IMR-90 (cell line): Measurements from ENCODE around the gene BRAF. TPM values are rescaled to one million over a fixed set of nuclear protein-coding genes. Genes with fewer than 3 reads are reported as not detected.

Experiments used
- ATAC-seq: fragments of 200-7000 bp; cut with Tn5 transposase; 2 replicates; pipeline ENCODE4 v1.9.1; 2020; ENCODE audit warnings: low read depth, mild to moderate bottlenecking, moderate library complexity
- BruUV-seq: library from RNA; stranded (reverse); fragments of 400-500 nt; replicated peaks from 2 replicates; lab custom pipeline; 2021; lab: Mats Ljungman, UMichigan
- CTCF ChIA-PET: fragments of 300-600 bp; formaldehyde crosslinking; extraction: SDS; loops from one replicate; lab custom pipeline; 2021; ENCODE audit warnings: antibody characterized with exemption; lab: Yijun Ruan, JAX
- POLR2A ChIA-PET: fragments of 300-600 bp; sonication (Branson Sonifier 250); formaldehyde crosslinking; loops from one replicate; lab custom pipeline; 2022; ENCODE audit warnings: antibody characterized with exemption; ENCODE audit not compliant: unreplicated experiment; lab: Charles Lee
- DNase-seq: peaks from one replicate; pipeline ENCODE4 v3.0.0; 2013
- H2AFZ ChIP-seq: replicated peaks from 2 replicates; pipeline ENCODE3; 2013; ENCODE audit warnings: low read length, mild to moderate bottlenecking; ENCODE audit not compliant: poor library complexity
- H2AK5ac ChIP-seq: 2 replicates; pipeline ENCODE4 v1.6.1; 2013; ENCODE audit warnings: low read depth, low read length, inconsistent platforms
- H2AK9ac ChIP-seq: replicated peaks from 2 replicates; pipeline ENCODE3; 2013; ENCODE audit warnings: mild to moderate bottlenecking, low read depth, low read length, moderate library complexity; ENCODE audit not compliant: poor library complexity
- H2BK120ac ChIP-seq: 2 replicates; pipeline ENCODE4 v1.6.1; 2013; ENCODE audit warnings: low read depth, low read length, inconsistent platforms
- H2BK15ac ChIP-seq: 3 replicates; pipeline ENCODE4 v1.6.1; 2013; ENCODE audit warnings: low read depth, low read length, inconsistent platforms
- H2BK20ac ChIP-seq: 2 replicates; pipeline ENCODE4 v1.6.1; 2013; ENCODE audit warnings: low read depth, mild to moderate bottlenecking, inconsistent platforms, low read length, moderate library complexity
- H2BK5ac ChIP-seq: 2 replicates; pipeline ENCODE4 v1.6.1; 2013; ENCODE audit warnings: mild to moderate bottlenecking, low read depth, low read length, inconsistent platforms; ENCODE audit not compliant: poor library complexity, severe bottlenecking
- H3K14ac ChIP-seq: replicated peaks from 2 replicates; pipeline ENCODE4 v1.6.1; 2013; ENCODE audit warnings: low read depth, low read length, inconsistent platforms
- H3K18ac ChIP-seq: 2 replicates; pipeline ENCODE4 v1.6.1; 2013; ENCODE audit warnings: low read depth, low read length, control low read depth
- H3K23ac ChIP-seq: 2 replicates; pipeline ENCODE4 v1.6.1; 2013; ENCODE audit warnings: low read depth, low read length, inconsistent platforms
- H3K27ac ChIP-seq: 2 replicates; pipeline ENCODE4 v1.5.1; 2013; ENCODE audit warnings: mild to moderate bottlenecking, control low read depth, low read length; ENCODE audit not compliant: insufficient read depth
- H3K27me3 ChIP-seq: 2 replicates; pipeline ENCODE4 v1.6.1; 2013; ENCODE audit warnings: low read length; ENCODE audit not compliant: control insufficient read depth, insufficient read depth
- H3K36me3 ChIP-seq: 2 replicates; pipeline ENCODE4 v1.6.1; 2013; ENCODE audit warnings: low read length, mixed read lengths; ENCODE audit not compliant: control insufficient read depth, insufficient read depth
- H3K4ac ChIP-seq: 2 replicates; pipeline ENCODE4 v1.6.1; 2013; ENCODE audit warnings: low read depth, low read length, inconsistent platforms
- H3K4me1 ChIP-seq: 2 replicates; pipeline ENCODE4 v1.6.1; 2013; ENCODE audit warnings: low read length, mixed read lengths; ENCODE audit not compliant: control insufficient read depth, insufficient read depth
- H3K4me2 ChIP-seq: 2 replicates; pipeline ENCODE4 v1.6.1; 2013; ENCODE audit warnings: low read depth, mild to moderate bottlenecking, control low read depth, low read length, moderate library complexity
- H3K4me3 ChIP-seq: 2 replicates; pipeline ENCODE4 v1.5.1; 2013; ENCODE audit warnings: low read depth, mild to moderate bottlenecking, control low read depth, low read length, moderate library complexity; ENCODE audit not compliant: insufficient read depth
- H3K56ac ChIP-seq: 2 replicates; pipeline ENCODE4 v1.6.1; 2013; ENCODE audit warnings: low read length, inconsistent platforms; ENCODE audit not compliant: insufficient read depth; ENCODE audit errors: extremely low read depth
- H3K79me1 ChIP-seq, 2 experiments: 2 replicates each; pipeline ENCODE4 v1.6.1; 2013; ENCODE audit warnings: low read length in 2 of 2, inconsistent platforms in 1 of 2, low read depth in 1 of 2
- H3K9ac ChIP-seq: 2 replicates; pipeline ENCODE4 v1.6.1; 2013; ENCODE audit warnings: low read depth, low read length, control low read depth
- H3K9me1 ChIP-seq: 2 replicates; pipeline ENCODE4 v1.6.1; 2013; ENCODE audit warnings: low read length, inconsistent platforms; ENCODE audit not compliant: insufficient read depth
- H3K9me3 ChIP-seq: 2 replicates; pipeline ENCODE4 v1.6.1; 2013; ENCODE audit warnings: low read length; ENCODE audit not compliant: control insufficient read depth, insufficient read depth
- H4K20me1 ChIP-seq: 2 replicates; pipeline ENCODE4 v1.6.1; 2013; ENCODE audit warnings: low read length, inconsistent platforms; ENCODE audit not compliant: insufficient read depth
- H4K5ac ChIP-seq: 2 replicates; pipeline ENCODE4 v1.6.1; 2013; ENCODE audit warnings: mild to moderate bottlenecking, low read depth, low read length, control low read depth
- H4K8ac ChIP-seq, 2 experiments: 2 replicates each; pipeline ENCODE4 v1.6.1; 2013; ENCODE audit warnings: low read depth in 2 of 2, low read length in 2 of 2, control low read depth in 1 of 2, inconsistent platforms in 1 of 2
- H4K91ac ChIP-seq: 2 replicates; pipeline ENCODE4 v1.6.1; 2013; ENCODE audit warnings: low read depth, low read length, inconsistent platforms; ENCODE audit not compliant: insufficient read depth
- BHLHE40 ChIP-seq: fragments of 150-350 bp; IDR thresholded peaks from 2 replicates; pipeline ENCODE4 v1.6.1; 2016; ENCODE audit warnings: mild to moderate bottlenecking, low read depth, low read length
- CTCF ChIP-seq: conservative IDR thresholded peaks from 2 replicates; pipeline ENCODE4 v1.5.1; 2012; ENCODE audit warnings: mild to moderate bottlenecking, low read depth, low read length, improper control_type of control experiment
- ELK1 ChIP-seq: fragments of 150-350 bp; IDR thresholded peaks from 2 replicates; pipeline ENCODE4 v1.6.1; 2016; ENCODE audit warnings: low read depth, mild to moderate bottlenecking, low read length, moderate library complexity, borderline replicate concordance
- FOS ChIP-seq: fragments of 150-350 bp; IDR thresholded peaks from 2 replicates; pipeline ENCODE4 v1.6.1; 2016; ENCODE audit warnings: low read depth, low read length
- MAFK ChIP-seq: IDR thresholded peaks from 2 replicates; pipeline ENCODE4 v1.6.1; 2012; ENCODE audit warnings: low read depth, low read length, improper control_type of control experiment
- MAZ ChIP-seq: IDR thresholded peaks from 2 replicates; pipeline ENCODE4 v1.6.1; 2012; ENCODE audit warnings: low read depth, mild to moderate bottlenecking, low read length, improper control_type of control experiment, moderate library complexity, borderline replicate concordance
- MXI1 ChIP-seq: IDR thresholded peaks from 2 replicates; pipeline ENCODE4 v1.6.1; 2012; ENCODE audit warnings: low read depth, mild to moderate bottlenecking, low read length, moderate library complexity, borderline replicate concordance
- NFE2L2 ChIP-seq: fragments of 150-350 bp; IDR thresholded peaks from 2 replicates; pipeline ENCODE4 v1.6.1; 2016; ENCODE audit warnings: low read depth, mild to moderate bottlenecking, low read length
- POLR2A ChIP-seq: IDR thresholded peaks from 2 replicates; pipeline ENCODE4 v1.6.1; 2012; ENCODE audit warnings: mild to moderate bottlenecking, low read depth, low read length
- RAD21 ChIP-seq: IDR thresholded peaks from 2 replicates; pipeline ENCODE4 v1.6.1; 2012; ENCODE audit warnings: low read length, improper control_type of control experiment
- RCOR1 ChIP-seq: IDR thresholded peaks from 2 replicates; pipeline ENCODE4 v1.6.1; 2012; ENCODE audit warnings: mild to moderate bottlenecking, low read length, improper control_type of control experiment; ENCODE audit not compliant: insufficient replicate concordance
- RFX5 ChIP-seq: IDR thresholded peaks from 2 replicates; pipeline ENCODE4 v1.8.0; 2012; ENCODE audit warnings: low read depth, mild to moderate bottlenecking, low read length, moderate library complexity
- SMC3 ChIP-seq: fragments of 150-350 bp; IDR thresholded peaks from 2 replicates; pipeline ENCODE4 v1.6.1; 2016; ENCODE audit warnings: low read depth, mild to moderate bottlenecking, antibody characterized with exemption, low read length, moderate library complexity
- USF2 ChIP-seq: fragments of 150-350 bp; IDR thresholded peaks from 2 replicates; pipeline ENCODE4 v1.6.1; 2017; ENCODE audit warnings: mild to moderate bottlenecking, antibody characterized with exemption, low read length, low read depth
- WGBS, 2 experiments: methylation state at CpG; one replicate each; pipeline versions ENCODE4 v1.1.5 to v1.1.7; 2013; ENCODE audit warnings: missing lambda C conversion rate in 2 of 2; ENCODE audit not compliant: insufficient read length in 1 of 2; ENCODE audit errors: extremely low coverage in 2 of 2; 5-methylcytosine and 5-hydroxymethylcytosine counted together
- dilution Hi-C: fragments of 300-500 bp; cut with HindIII; formaldehyde crosslinking; loops from one replicate; pipeline ENCODE4 v1.14.3; 2018; ENCODE audit warnings: low sequenced_read_pairs; ENCODE audit not compliant: unreplicated experiment
- in situ Hi-C: fragments of 300-500 bp; cut with MboI; formaldehyde crosslinking; loops from 3 replicates; pipeline ENCODE4 v1.14.3; 2019; ENCODE audit warnings: low sequenced_read_pairs, inconsistent platforms, mixed read lengths
- intact Hi-C: fragments of 100-400 bp; cut with micrococcal nuclease; formaldehyde crosslinking; loops from 2 replicates; pipeline ENCODE4 v1.10.0; 2022
- polyA plus RNA-seq, 3 experiments: library from polyadenylated mRNA; depleted of rRNA; stranded (reverse); fragments of >200 nt; gene quantifications; 2 replicates each; pipeline ENCODE4 v1.2.3, GENCODE V29; 2012; ENCODE audit warnings: low replicate concordance in 1 of 3
- total RNA-seq: library from RNA; depleted of rRNA; stranded (reverse); fragments of >200 nt; gene quantifications from 2 replicates; pipeline ENCODE4 v1.2.3, GENCODE V29; 2012

BRAF gene
- total and polyA plus RNA-seq, 2 of the 4 experiments (the other 2 are of a cell fraction): 5.7 to 12.9 TPM

DNA sequence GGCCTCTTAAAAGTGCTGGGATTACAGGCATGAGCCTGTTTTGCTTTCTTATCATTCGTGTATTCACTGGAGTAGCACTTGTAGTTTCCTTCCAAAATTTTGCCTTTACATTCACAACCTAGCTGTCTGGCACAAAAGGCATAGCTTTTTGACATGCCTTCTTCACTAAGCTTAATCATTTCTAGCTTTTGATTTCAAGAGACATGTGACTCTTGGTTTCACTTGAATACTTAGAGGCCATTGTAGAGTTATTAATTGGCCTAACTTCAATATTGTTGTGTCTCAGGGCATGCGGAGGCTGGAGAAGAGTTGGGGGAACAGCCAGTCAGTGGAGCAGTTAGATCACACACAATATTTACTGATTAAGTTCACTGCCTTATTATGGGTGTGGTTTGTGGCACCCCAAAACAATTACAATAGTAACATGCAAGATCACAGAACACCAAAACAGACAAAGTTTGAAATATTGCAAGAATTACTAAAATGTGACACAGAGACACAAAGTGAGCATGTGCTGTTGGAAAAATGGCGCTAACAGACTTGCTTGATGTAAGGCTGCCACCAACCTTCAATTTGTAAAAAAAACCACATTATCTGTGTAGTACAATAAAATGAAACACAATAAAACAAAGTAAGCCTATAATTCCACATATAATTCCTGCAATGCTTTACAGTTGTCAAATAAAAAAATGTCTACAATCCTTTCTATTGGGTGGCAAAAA lies 43.1 kb downstream of the BRAF start:
- H3K36me3 ChIP-seq: no peaks in the 10 kb centered on the region
- peaks cover 43% of the 10 kb centered on the region for H4K20me1 ChIP-seq
- H2BK120ac ChIP-seq: no peak overlapping the region
- H3K9ac ChIP-seq: no peak overlapping the region
- ChIA-PET POLR2A (no interaction called here), CTCF (no interaction called here)
- H3K79me1 ChIP-seq: peaks cover 26 to 31% of the 10 kb centered on the region in 2 experiments
- no peak for ATAC-seq
- H3K14ac ChIP-seq: no peak overlapping the region
- dilution Hi-C loops (no loop called here), intact Hi-C loops (no loop called here), in situ Hi-C loops (no loop called here)
- no peak overlapping the region for H3K4me3 ChIP-seq
- BruUV-seq: no TSS peak
- H3K56ac ChIP-seq: no peak overlapping the region
- no peak overlapping the region for H2BK20ac ChIP-seq
- no peak overlapping the region for H3K4me2 ChIP-seq
- H3K27ac ChIP-seq: no peak overlapping the region
- WGBS, 2 experiments: 83% methylated on average over 1 of the region's 3 CpGs; no CpG with 5 or more reads in 1 of the 2 experiments
- H2BK15ac ChIP-seq: no peak overlapping the region
- H3K4ac ChIP-seq: no peak overlapping the region
- H4K8ac ChIP-seq: no peak overlapping the region
- H2AK9ac ChIP-seq: no peak overlapping the region
- H4K91ac ChIP-seq: no peak overlapping the region
- no peak overlapping the region for H3K23ac ChIP-seq
- no peak overlapping the region for H2BK5ac ChIP-seq
- H3K27me3 ChIP-seq: no peaks in the 10 kb centered on the region
- no peak overlapping the region for H4K5ac ChIP-seq
- H3K9me1 ChIP-seq: no peaks in the 10 kb centered on the region
- no peak for DNase-seq
- no peak for TF ChIP-seq MAZ
- no peak for TF ChIP-seq NFE2L2
- no peak for TF ChIP-seq BHLHE40
- TF ChIP-seq POLR2A: no peak
- no peak for TF ChIP-seq RFX5
- TF ChIP-seq FOS: no peak
- TF ChIP-seq MAFK: no peak
- no peak for TF ChIP-seq SMC3
- no peak for TF ChIP-seq MXI1
- TF ChIP-seq RAD21: no peak
- no peak for TF ChIP-seq USF2
- TF ChIP-seq RCOR1: no peak
- no peak for TF ChIP-seq ELK1
- no peak for TF ChIP-seq CTCF
- H3K9me3 ChIP-seq: no peaks in the 10 kb centered on the region
- H3K18ac ChIP-seq: no peak overlapping the region
- H2AFZ ChIP-seq: no peak overlapping the region
- no peak overlapping the region for H2AK5ac ChIP-seq
- no peaks in the 10 kb centered on the region; the same call in 1 of the 2 replicates for H3K4me1 ChIP-seq
